GM23338 (cell line): ENCODE measurements around the gene TFF1. TPM values are rescaled to one million over a fixed set of nuclear protein-coding genes. Genes with fewer than 3 reads are reported as not detected.
A peak's percentile ranks its signal among the peaks of the same experiment; 100 is the strongest.

ENCODE experiments used
- ATAC-seq: fragments of 200-7000 bp; cut with Tn5 transposase; 3 replicates; pipeline ENCODE4 v1.9.1; 2020
- DNase-seq: peaks from one replicate; pipeline ENCODE4 v3.0.0-alpha.2; 2015; ENCODE audit warnings: low spot score
- H2AFZ ChIP-seq: fragments of 200-600 bp; sonication (generic); 2 replicates; pipeline ENCODE4 v1.8.0; 2016; ENCODE audit warnings: antibody characterized with exemption, mild to moderate bottlenecking, moderate library complexity
- H3F3A ChIP-seq: fragments of 200-600 bp; sonication (generic); replicated peaks from 2 replicates; pipeline ENCODE4 v1.8.0; 2017; ENCODE audit warnings: antibody characterized with exemption, mixed run types, low read depth
- H3K27ac ChIP-seq: fragments of 200-600 bp; sonication (generic); 2 replicates; pipeline ENCODE4 v1.6.1; 2016; ENCODE audit warnings: low read depth
- H3K27me3 ChIP-seq: fragments of 200-600 bp; sonication (generic); 2 replicates; pipeline ENCODE4 v1.8.0; 2016; ENCODE audit warnings: mild to moderate bottlenecking, mixed run types, moderate library complexity; ENCODE audit not compliant: insufficient read depth
- H3K36me3 ChIP-seq: fragments of 200-600 bp; sonication (generic); 2 replicates; pipeline ENCODE4 v1.8.0; 2016; ENCODE audit warnings: mild to moderate bottlenecking; ENCODE audit not compliant: insufficient read depth
- H3K4me1 ChIP-seq: fragments of 200-600 bp; sonication (generic); 2 replicates; pipeline ENCODE4 v1.8.0; 2016; ENCODE audit warnings: mild to moderate bottlenecking, moderate library complexity; ENCODE audit not compliant: insufficient read depth
- H3K4me2 ChIP-seq: fragments of 200-600 bp; sonication (generic); 2 replicates; pipeline ENCODE4 v1.7.1; 2017; ENCODE audit warnings: mixed run types
- H3K4me3 ChIP-seq: fragments of 200-600 bp; sonication (generic); 2 replicates; pipeline ENCODE4 v1.6.1; 2016; ENCODE audit warnings: mixed run types
- H3K79me2 ChIP-seq: fragments of 200-600 bp; sonication (generic); replicated peaks from 2 replicates; pipeline ENCODE4 v1.8.0; 2017; ENCODE audit warnings: mild to moderate bottlenecking; ENCODE audit not compliant: insufficient read depth
- H3K9me2 ChIP-seq: fragments of 200-600 bp; sonication (generic); 2 replicates; pipeline ENCODE4 v1.8.0; 2017; ENCODE audit not compliant: insufficient read depth
- H4K20me1 ChIP-seq: fragments of 200-600 bp; sonication (generic); replicated peaks from 2 replicates; pipeline ENCODE4 v1.8.0; 2017; ENCODE audit warnings: mild to moderate bottlenecking; ENCODE audit not compliant: insufficient read depth
- H3K27ac Mint-ChIP-seq: 2 replicates; pipeline ENCODE4 v1.8.0; 2020; ENCODE audit warnings: inconsistent platforms, mild to moderate bottlenecking, moderate library complexity, mixed read lengths
- H3K27me3 Mint-ChIP-seq: 3 replicates; pipeline ENCODE4 v1.8.0; 2022; ENCODE audit warnings: low read depth, mild to moderate bottlenecking, moderate library complexity, mixed read lengths, inconsistent platforms; ENCODE audit not compliant: insufficient read depth, poor library complexity
- H3K36me3 Mint-ChIP-seq: 3 replicates; pipeline ENCODE4 v1.8.0; 2021; ENCODE audit warnings: low read depth, mild to moderate bottlenecking, inconsistent platforms, moderate library complexity, mixed read lengths
- H3K4me1 Mint-ChIP-seq: 3 replicates; pipeline ENCODE4 v1.8.0; 2020; ENCODE audit warnings: mild to moderate bottlenecking, inconsistent platforms, mixed read lengths
- H3K4me3 Mint-ChIP-seq: 3 replicates; pipeline ENCODE4 v1.8.0; 2021; ENCODE audit warnings: moderate library complexity, mild to moderate bottlenecking, inconsistent platforms, mixed read lengths
- H3K9me3 Mint-ChIP-seq: 3 replicates; pipeline ENCODE4 v1.8.0; 2020; ENCODE audit warnings: moderate library complexity, mild to moderate bottlenecking, inconsistent platforms, mixed read lengths
- POLR2AphosphoS5 ChIP-seq: IDR thresholded peaks from 2 replicates; pipeline ENCODE4 v1.6.1; 2016; ENCODE audit warnings: antibody characterized with exemption, low read depth
- STAT1 ChIP-seq: IDR thresholded peaks from one replicate; pipeline ENCODE4 v1.6.1; 2016; ENCODE audit warnings: antibody characterized with exemption; ENCODE audit not compliant: unreplicated experiment
- polyA plus RNA-seq: library from polyadenylated mRNA; unstranded; fragments of >200 nt; fragmentation: Nextera tagmentation; extraction: Ambion mirVana; gene quantifications from 2 replicates; pipeline ENCODE4 v1.2.1, GENCODE V29; 2016
- total RNA-seq: library from RNA; depleted of rRNA; stranded (reverse); fragments of >200 nt; shearing (Covaris generic); gene quantifications from 2 replicates; pipeline ENCODE4 v1.2.3, GENCODE V29; 2014
- TF ChIP-seq, protein P1 (sequence below): fragments of 250-450 bp; sonication (Bioruptor Pico); IDR thresholded peaks from 2 replicates; pipeline ENCODE4 v1.5.0; 2020; ENCODE audit warnings: mild to moderate bottlenecking, moderate library complexity
- TF ChIP-seq, protein P2 (sequence below), 2 experiments: fragments of 200-600 bp in 1 of 2; sonication (generic) in 1 of 2; conservative IDR thresholded peaks; 2 replicates each; pipeline versions ENCODE4 v1.5.1 to v1.6.1; 2016 to 2017; ENCODE audit warnings: antibody characterized with exemption in 2 of 2, low read depth in 2 of 2, mild to moderate bottlenecking in 2 of 2, moderate library complexity in 1 of 2

Gene TFF1
- total and polyA plus RNA-seq, 2 experiments from 2014 or later: not detected

- H3K36me3 Mint-ChIP-seq: peaks cover 6% of the 10 kb centered on the region
- H3K79me2 ChIP-seq: no peaks in the 10 kb centered on the region
- H3K27ac Mint-ChIP-seq: no peak overlapping the region
- no peaks in the 10 kb centered on the region for H3F3A ChIP-seq
- H3K4me1 Mint-ChIP-seq: no peaks in the 10 kb centered on the region
- H3K27me3 ChIP-seq: no peaks in the 10 kb centered on the region
- H3K36me3 ChIP-seq: no peaks in the 10 kb centered on the region
- no peak overlapping the region for H2AFZ ChIP-seq
- H3K4me3 Mint-ChIP-seq: no peak overlapping the region
- peak; percentile 45 for DNase-seq
- no peak overlapping the region for H3K4me2 ChIP-seq
- no peaks in the 10 kb centered on the region for H3K9me2 ChIP-seq
- H3K27ac ChIP-seq: no peak overlapping the region
- no peak for ATAC-seq
- H3K4me1 ChIP-seq: no peaks in the 10 kb centered on the region
- TF ChIP-seq, protein P1, sequence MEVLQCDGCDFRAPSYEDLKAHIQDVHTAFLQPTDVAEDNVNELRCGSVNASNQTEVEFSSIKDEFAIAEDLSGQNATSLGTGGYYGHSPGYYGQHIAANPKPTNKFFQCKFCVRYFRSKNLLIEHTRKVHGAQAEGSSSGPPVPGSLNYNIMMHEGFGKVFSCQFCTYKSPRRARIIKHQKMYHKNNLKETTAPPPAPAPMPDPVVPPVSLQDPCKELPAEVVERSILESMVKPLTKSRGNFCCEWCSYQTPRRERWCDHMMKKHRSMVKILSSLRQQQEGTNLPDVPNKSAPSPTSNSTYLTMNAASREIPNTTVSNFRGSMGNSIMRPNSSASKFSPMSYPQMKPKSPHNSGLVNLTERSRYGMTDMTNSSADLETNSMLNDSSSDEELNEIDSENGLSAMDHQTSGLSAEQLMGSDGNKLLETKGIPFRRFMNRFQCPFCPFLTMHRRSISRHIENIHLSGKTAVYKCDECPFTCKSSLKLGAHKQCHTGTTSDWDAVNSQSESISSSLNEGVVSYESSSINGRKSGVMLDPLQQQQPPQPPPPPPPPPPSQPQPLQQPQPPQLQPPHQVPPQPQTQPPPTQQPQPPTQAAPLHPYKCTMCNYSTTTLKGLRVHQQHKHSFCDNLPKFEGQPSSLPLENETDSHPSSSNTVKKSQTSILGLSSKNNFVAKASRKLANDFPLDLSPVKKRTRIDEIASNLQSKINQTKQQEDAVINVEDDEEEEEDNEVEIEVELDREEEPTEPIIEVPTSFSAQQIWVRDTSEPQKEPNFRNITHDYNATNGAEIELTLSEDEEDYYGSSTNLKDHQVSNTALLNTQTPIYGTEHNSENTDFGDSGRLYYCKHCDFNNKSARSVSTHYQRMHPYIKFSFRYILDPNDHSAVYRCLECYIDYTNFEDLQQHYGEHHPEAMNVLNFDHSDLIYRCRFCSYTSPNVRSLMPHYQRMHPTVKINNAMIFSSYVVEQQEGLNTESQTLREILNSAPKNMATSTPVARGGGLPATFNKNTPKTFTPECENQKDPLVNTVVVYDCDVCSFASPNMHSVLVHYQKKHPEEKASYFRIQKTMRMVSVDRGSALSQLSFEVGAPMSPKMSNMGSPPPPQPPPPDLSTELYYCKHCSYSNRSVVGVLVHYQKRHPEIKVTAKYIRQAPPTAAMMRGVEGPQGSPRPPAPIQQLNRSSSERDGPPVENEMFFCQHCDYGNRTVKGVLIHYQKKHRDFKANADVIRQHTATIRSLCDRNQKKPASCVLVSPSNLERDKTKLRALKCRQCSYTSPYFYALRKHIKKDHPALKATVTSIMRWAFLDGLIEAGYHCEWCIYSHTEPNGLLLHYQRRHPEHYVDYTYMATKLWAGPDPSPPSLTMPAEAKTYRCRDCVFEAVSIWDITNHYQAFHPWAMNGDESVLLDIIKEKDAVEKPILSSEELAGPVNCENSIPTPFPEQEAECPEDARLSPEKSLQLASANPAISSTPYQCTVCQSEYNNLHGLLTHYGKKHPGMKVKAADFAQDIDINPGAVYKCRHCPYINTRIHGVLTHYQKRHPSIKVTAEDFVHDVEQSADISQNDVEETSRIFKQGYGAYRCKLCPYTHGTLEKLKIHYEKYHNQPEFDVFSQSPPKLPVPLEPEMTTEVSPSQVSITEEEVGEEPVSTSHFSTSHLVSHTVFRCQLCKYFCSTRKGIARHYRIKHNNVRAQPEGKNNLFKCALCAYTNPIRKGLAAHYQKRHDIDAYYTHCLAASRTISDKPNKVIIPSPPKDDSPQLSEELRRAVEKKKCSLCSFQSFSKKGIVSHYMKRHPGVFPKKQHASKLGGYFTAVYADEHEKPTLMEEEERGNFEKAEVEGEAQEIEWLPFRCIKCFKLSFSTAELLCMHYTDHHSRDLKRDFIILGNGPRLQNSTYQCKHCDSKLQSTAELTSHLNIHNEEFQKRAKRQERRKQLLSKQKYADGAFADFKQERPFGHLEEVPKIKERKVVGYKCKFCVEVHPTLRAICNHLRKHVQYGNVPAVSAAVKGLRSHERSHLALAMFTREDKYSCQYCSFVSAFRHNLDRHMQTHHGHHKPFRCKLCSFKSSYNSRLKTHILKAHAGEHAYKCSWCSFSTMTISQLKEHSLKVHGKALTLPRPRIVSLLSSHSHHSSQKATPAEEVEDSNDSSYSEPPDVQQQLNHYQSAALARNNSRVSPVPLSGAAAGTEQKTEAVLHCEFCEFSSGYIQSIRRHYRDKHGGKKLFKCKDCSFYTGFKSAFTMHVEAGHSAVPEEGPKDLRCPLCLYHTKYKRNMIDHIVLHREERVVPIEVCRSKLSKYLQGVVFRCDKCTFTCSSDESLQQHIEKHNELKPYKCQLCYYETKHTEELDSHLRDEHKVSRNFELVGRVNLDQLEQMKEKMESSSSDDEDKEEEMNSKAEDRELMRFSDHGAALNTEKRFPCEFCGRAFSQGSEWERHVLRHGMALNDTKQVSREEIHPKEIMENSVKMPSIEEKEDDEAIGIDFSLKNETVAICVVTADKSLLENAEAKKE: no peak
- TF ChIP-seq POLR2AphosphoS5: no peak
- TF ChIP-seq, protein P2, sequence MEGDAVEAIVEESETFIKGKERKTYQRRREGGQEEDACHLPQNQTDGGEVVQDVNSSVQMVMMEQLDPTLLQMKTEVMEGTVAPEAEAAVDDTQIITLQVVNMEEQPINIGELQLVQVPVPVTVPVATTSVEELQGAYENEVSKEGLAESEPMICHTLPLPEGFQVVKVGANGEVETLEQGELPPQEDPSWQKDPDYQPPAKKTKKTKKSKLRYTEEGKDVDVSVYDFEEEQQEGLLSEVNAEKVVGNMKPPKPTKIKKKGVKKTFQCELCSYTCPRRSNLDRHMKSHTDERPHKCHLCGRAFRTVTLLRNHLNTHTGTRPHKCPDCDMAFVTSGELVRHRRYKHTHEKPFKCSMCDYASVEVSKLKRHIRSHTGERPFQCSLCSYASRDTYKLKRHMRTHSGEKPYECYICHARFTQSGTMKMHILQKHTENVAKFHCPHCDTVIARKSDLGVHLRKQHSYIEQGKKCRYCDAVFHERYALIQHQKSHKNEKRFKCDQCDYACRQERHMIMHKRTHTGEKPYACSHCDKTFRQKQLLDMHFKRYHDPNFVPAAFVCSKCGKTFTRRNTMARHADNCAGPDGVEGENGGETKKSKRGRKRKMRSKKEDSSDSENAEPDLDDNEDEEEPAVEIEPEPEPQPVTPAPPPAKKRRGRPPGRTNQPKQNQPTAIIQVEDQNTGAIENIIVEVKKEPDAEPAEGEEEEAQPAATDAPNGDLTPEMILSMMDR (conservative IDR thresholded peaks at IDR 0.05; ENCODE audit: low read depth in 2 of 2): peak; percentile 43 to 60
- H3K27me3 Mint-ChIP-seq: peaks cover 5% of the 10 kb centered on the region
- H4K20me1 ChIP-seq: no peaks in the 10 kb centered on the region
- peaks cover 18% of the 10 kb centered on the region for H3K9me3 Mint-ChIP-seq
- H3K4me3 ChIP-seq: no peak overlapping the region
Observed at GRCh38 chr21:42360317-42360716, 6.0 kb downstream of the TFF1 start.

- no peaks in the 10 kb centered on the region for H4K20me1 ChIP-seq
- H3K36me3 ChIP-seq: no peaks in the 10 kb centered on the region
- no peaks in the 10 kb centered on the region for H3K4me1 Mint-ChIP-seq
- no peaks in the 10 kb centered on the region for H3K27me3 Mint-ChIP-seq
- no peaks in the 10 kb centered on the region for H3F3A ChIP-seq
- no peak for ATAC-seq
- no peaks in the 10 kb centered on the region for H3K79me2 ChIP-seq
- H3K4me3 ChIP-seq: no peak overlapping the region
- H3K27ac Mint-ChIP-seq: no peak overlapping the region
- H2AFZ ChIP-seq: no peak overlapping the region
- no peak overlapping the region for H3K4me3 Mint-ChIP-seq
- no peak overlapping the region for H3K27ac ChIP-seq
- H3K36me3 Mint-ChIP-seq: peaks cover 6% of the 10 kb centered on the region
- H3K4me2 ChIP-seq: no peak overlapping the region
- H3K4me1 ChIP-seq: no peaks in the 10 kb centered on the region
- H3K27me3 ChIP-seq: no peaks in the 10 kb centered on the region
- H3K9me3 Mint-ChIP-seq: peaks cover 18% of the 10 kb centered on the region
- DNase-seq: peak; percentile 39
- no peaks in the 10 kb centered on the region for H3K9me2 ChIP-seq
- TF ChIP-seq STAT1 (no peak), POLR2AphosphoS5 (no peak)
- TF ChIP-seq, protein P1: no peak
Observed at GRCh38 chr21:42358937-42359336, 7.4 kb downstream of the TFF1 start.
